ENCODE results near the gene POLN.

Gene POLN

GRCh38 chr4:2077537-2078460, 164.1 kb downstream of the POLN start:
- TF ChIP-seq ZC3H10 (CRISPR knock-in tag; IDR thresholded peaks at IDR 0.05) (no peak), ZNF70 (CRISPR knock-in tag; IDR thresholded peaks at IDR 0.05) (no peak), BACH2 (CRISPR knock-in tag; IDR thresholded peaks at IDR 0.05; ENCODE audit: borderline replicate concordance) (no peak), ZNF565 (CRISPR knock-in tag; conservative IDR thresholded peaks at IDR 0.05; ENCODE audit: low read depth) (no peak), CSRNP3 (CRISPR knock-in tag; IDR thresholded peaks at IDR 0.05) (no peak)
- ATAC-seq: no peak

- no peak for ATAC-seq
- TF ChIP-seq TOX (CRISPR knock-in tag; IDR thresholded peaks at IDR 0.05; ENCODE audit: borderline replicate concordance) (no peak), OSR1 (CRISPR knock-in tag; IDR thresholded peaks at IDR 0.05) (no peak), SNAI2 (CRISPR knock-in tag; IDR thresholded peaks at IDR 0.05) (no peak), CSDC2 (CRISPR knock-in tag; IDR thresholded peaks at IDR 0.05) (no peak), BACH2 (CRISPR knock-in tag; IDR thresholded peaks at IDR 0.05; ENCODE audit: borderline replicate concordance) (no peak), RARB (CRISPR knock-in tag; IDR thresholded peaks at IDR 0.05) (no peak), ZC3H10 (CRISPR knock-in tag; IDR thresholded peaks at IDR 0.05) (no peak), TCF4 (CRISPR knock-in tag; IDR thresholded peaks at IDR 0.05; ENCODE audit: borderline replicate concordance) (no peak), POU6F1 (CRISPR knock-in tag; IDR thresholded peaks at IDR 0.05; ENCODE audit: borderline replicate concordance, low read depth) (no peak), PPARA (CRISPR knock-in tag; IDR thresholded peaks at IDR 0.05; ENCODE audit: borderline replicate concordance) (no peak), ZNF70 (CRISPR knock-in tag; IDR thresholded peaks at IDR 0.05) (no peak), ESRRG (CRISPR knock-in tag; IDR thresholded peaks at IDR 0.05) (no peak), GLIS3 (CRISPR knock-in tag; IDR thresholded peaks at IDR 0.05) (no peak)
Measured at GRCh38 chr4:2076908-2077536, 164.9 kb downstream of the POLN start.

- ATAC-seq: no peak
- TF ChIP-seq CSDC2 (CRISPR knock-in tag; IDR thresholded peaks at IDR 0.05) (no peak), ZC3H10 (CRISPR knock-in tag; IDR thresholded peaks at IDR 0.05) (no peak), ESRRG (CRISPR knock-in tag; IDR thresholded peaks at IDR 0.05) (no peak), ISL1 (CRISPR knock-in tag; IDR thresholded peaks at IDR 0.05) (no peak), ZFP30 (CRISPR knock-in tag; IDR thresholded peaks at IDR 0.05) (no peak), POU6F1 (CRISPR knock-in tag; IDR thresholded peaks at IDR 0.05; ENCODE audit: borderline replicate concordance, low read depth) (no peak), SNAI2 (CRISPR knock-in tag; IDR thresholded peaks at IDR 0.05) (no peak), CSRNP3 (CRISPR knock-in tag; IDR thresholded peaks at IDR 0.05) (no peak), OSR1 (CRISPR knock-in tag; IDR thresholded peaks at IDR 0.05) (no peak), ZNF70 (CRISPR knock-in tag; IDR thresholded peaks at IDR 0.05) (no peak)
Measured at GRCh38 chr4:2075987-2076907, 165.7 kb downstream of the POLN start.

Measured in SK-N-SH treated with all-trans-retinoic acid at 6 μM for 48 hours (cell line).